ENCODE measurements around the gene GAS7. TPM values are rescaled to one million over a fixed set of nuclear protein-coding genes. Genes with fewer than 3 reads are reported as not detected.

The GAS7 gene
- total and polyA plus RNA-seq, 12 donors = 3.6 to 54.9 (median 28.0) TPM

- TF ChIP-seq POLR2A (IDR thresholded peaks at IDR 0.05) = no peak
- TF ChIP-seq CTCF (IDR thresholded peaks at IDR 0.05) = no peak
- intact Hi-C loops (cut with DNase I) = no loop called here
- Histone ChIP-seq H3K4me3 (no peak overlapping the region), H3K4me1 (replicated peaks in 1 of 2) (no peaks in the 10 kb centered on the region), H3K27me3 (no peaks in the 10 kb centered on the region), H3K27ac (no peak overlapping the region), H3K9me3 (replicated peaks in 1 of 3) (no peaks in the 10 kb centered on the region), H3K36me3 (replicated peaks in 1 of 2) (no peaks in the 10 kb centered on the region)
- DNase-seq = no peak
- 66 to 77% (median 71%) methylated on average over 6 to 7 of the region's 7 CpGs for WGBS, 4 donors
Measured at GRCh38 chr17:9944704-9945103, 253.7 kb downstream of the GAS7 start.

GRCh38 chr17:9943343-9943742 is 255.1 kb downstream of the GAS7 start:
- no peaks in the 10 kb centered on the region for H3K4me1 ChIP-seq (replicated peaks in 1 of 2)
- no peaks in the 10 kb centered on the region for H3K27me3 ChIP-seq
- no peaks in the 10 kb centered on the region for H3K36me3 ChIP-seq (replicated peaks in 1 of 2)
- H3K27ac ChIP-seq = no peak overlapping the region
- 73 to 90% (median 88%) methylated on average over 6 to 9 of the region's 9 CpGs for WGBS, 4 donors
- intact Hi-C loops (cut with DNase I) = no loop called here
- H3K4me3 ChIP-seq = no peak overlapping the region
- DNase-seq = no peak
- no peak for TF ChIP-seq CTCF (IDR thresholded peaks at IDR 0.05)
- no peak for TF ChIP-seq POLR2A (IDR thresholded peaks at IDR 0.05)
- H3K9me3 ChIP-seq (replicated peaks in 1 of 3) = no peaks in the 10 kb centered on the region

- TF ChIP-seq POLR2A (IDR thresholded peaks at IDR 0.05) = no peak
- TF ChIP-seq CTCF (IDR thresholded peaks at IDR 0.05) = no peak
- no peak for DNase-seq
- Histone ChIP-seq H3K27ac (no peak overlapping the region), H3K36me3 (replicated peaks in 1 of 2) (no peaks in the 10 kb centered on the region), H3K27me3 (no peaks in the 10 kb centered on the region), H3K4me1 (replicated peaks in 1 of 2) (no peaks in the 10 kb centered on the region), H3K9me3 (replicated peaks in 1 of 3) (no peaks in the 10 kb centered on the region), H3K4me3 (no peak overlapping the region)
- intact Hi-C loops (cut with DNase I) = no loop called here
- WGBS, 4 donors = 75 to 84% (median 82%) methylated on average over 10 to 13 of the region's 13 CpGs
Measured at GRCh38 chr17:9942885-9943284, 255.5 kb downstream of the GAS7 start.

- no peak for DNase-seq
- whole genome bisulfite sequencing, 4 donors = 82 to 87% (median 84%) methylated on average over 13 of the region's 13 CpGs
- no peak for TF ChIP-seq CTCF (IDR thresholded peaks at IDR 0.05)
- TF ChIP-seq POLR2A (IDR thresholded peaks at IDR 0.05) = no peak
- Histone ChIP-seq H3K4me1 (replicated peaks in 1 of 2) (no peaks in the 10 kb centered on the region), H3K9me3 (replicated peaks in 1 of 3) (no peaks in the 10 kb centered on the region), H3K36me3 (replicated peaks in 1 of 2) (no peaks in the 10 kb centered on the region), H3K4me3 (no peak overlapping the region), H3K27me3 (no peaks in the 10 kb centered on the region), H3K27ac (no peak overlapping the region)
- intact Hi-C loops (cut with DNase I) = no loop called here
Measured at GRCh38 chr17:9941305-9941704, 257.1 kb downstream of the GAS7 start.
